ENCODE data around the gene TMEM139.

Gene TMEM139

GRCh38 chr7:143331179-143331801 lies 46.5 kb downstream of the TMEM139 start:
- no peak for DNase-seq

GRCh38 chr7:143334244-143334643 lies 49.5 kb downstream of the TMEM139 start:
- DNase-seq = no peak

GRCh38 chr7:143337216-143337615 lies 52.5 kb downstream of the TMEM139 start:
- DNase-seq = no peak

Measured in stimulated activated CD4-positive, alpha-beta T cell treated with anti-CD3 and anti-CD28 coated beads, Interleukin-12 subunit alpha, Interleukin-12 subunit beta, amount 100 ng/mL, for 4 hours (primary cell).